PC-9 (cell line): Measurements from ENCODE around the gene TTC39A.

Source experiments
- EZH2 ChIP-seq: fragments of 200-600 bp; sonication (generic); IDR thresholded peaks from 2 replicates; pipeline ENCODE4 v1.8.0; 2017; ENCODE audit warnings: antibody characterized with exemption, low read depth
- TF ChIP-seq, protein P1 (sequence below): fragments of 200-600 bp; sonication (generic); conservative IDR thresholded peaks from 2 replicates; pipeline ENCODE4 v1.6.1; 2017; ENCODE audit warnings: mixed run types, antibody characterized with exemption, mild to moderate bottlenecking, moderate library complexity

DNA sequence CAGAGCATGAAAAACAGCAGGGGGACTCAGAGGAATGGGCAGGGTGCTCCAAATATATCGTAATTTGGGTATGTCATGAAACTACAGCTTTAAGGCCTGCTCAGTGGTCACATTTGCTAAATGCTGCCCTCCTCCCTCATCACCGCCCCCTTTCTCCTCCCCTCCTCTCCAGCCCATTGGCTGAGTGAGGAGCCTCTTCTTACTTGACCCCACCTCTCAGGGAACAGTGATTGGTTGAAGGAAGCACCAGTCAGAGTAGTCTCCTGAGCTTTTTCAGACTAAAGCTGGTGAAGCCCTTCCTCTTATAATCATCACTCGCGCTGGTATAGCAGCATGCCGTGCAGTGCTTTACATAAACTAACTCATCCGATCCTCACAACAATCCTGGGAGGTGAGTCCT, 10.0 kb upstream of the TTC39A start:
- no peak for TF ChIP-seq EZH2
- TF ChIP-seq, protein P1, sequence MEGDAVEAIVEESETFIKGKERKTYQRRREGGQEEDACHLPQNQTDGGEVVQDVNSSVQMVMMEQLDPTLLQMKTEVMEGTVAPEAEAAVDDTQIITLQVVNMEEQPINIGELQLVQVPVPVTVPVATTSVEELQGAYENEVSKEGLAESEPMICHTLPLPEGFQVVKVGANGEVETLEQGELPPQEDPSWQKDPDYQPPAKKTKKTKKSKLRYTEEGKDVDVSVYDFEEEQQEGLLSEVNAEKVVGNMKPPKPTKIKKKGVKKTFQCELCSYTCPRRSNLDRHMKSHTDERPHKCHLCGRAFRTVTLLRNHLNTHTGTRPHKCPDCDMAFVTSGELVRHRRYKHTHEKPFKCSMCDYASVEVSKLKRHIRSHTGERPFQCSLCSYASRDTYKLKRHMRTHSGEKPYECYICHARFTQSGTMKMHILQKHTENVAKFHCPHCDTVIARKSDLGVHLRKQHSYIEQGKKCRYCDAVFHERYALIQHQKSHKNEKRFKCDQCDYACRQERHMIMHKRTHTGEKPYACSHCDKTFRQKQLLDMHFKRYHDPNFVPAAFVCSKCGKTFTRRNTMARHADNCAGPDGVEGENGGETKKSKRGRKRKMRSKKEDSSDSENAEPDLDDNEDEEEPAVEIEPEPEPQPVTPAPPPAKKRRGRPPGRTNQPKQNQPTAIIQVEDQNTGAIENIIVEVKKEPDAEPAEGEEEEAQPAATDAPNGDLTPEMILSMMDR: no peak
